ENCODE data around the gene GNMT. TPM values are rescaled to one million over a fixed set of nuclear protein-coding genes. Genes with fewer than 3 reads are reported as not detected.

GNMT gene
- 1.1 TPM for total RNA-seq

GRCh38 chr6:42960243-42961019, at the start of gene GNMT:
GNMT (plus strand) TSS chr6:42960754; CDS start chr6:42960768, 14 bp downstream.
- DNase-seq (ENCODE audit: low read depth in 2 of 3, low spot score in 2 of 3): peak in 1 of 3 donors; percentile 30

DNA sequence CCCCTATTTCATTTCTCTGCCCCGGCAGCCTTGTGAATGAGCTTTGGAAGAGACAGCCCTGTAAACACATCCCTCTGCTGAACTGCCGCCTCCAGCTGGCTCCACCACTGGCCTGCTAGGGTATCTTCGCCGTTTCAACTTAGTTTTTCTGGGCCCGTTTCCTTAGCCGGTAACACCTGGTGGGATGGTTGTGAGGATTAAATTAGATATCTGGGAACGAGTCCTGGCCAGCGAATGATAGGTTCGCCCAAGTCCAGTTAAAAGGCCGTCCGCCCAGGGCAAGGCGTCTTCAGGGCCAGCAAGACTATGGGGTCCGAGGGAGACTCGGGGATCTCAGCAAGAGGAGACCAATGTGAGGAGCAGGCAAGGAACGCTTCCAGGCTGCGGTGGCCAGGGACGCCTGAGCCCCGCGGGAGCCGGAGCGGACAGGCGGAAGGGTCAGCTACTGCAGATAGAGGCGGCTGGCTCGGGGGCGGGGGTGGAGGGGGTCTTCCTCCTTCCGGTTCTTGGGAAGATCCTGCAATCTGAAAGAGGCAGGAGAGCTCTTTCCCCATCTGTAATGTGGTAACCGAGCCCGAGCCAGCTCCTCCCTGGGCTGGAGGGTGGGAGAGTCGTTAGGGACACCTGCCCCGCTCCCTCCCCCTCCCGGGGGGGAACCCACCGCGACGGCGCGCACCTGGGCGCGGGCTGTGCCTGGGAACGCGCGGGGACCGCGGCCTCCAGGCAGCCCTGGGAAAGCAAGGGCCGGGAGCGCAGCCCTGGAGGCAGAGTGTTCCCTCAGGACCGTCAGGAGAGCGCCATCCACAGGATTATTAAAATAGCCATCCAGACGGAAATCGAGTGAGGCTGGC, 49.2 kb upstream of the GNMT start:
- DNase-seq (ENCODE audit: low read depth in 2 of 3, low spot score in 2 of 3): no peak

DNA sequence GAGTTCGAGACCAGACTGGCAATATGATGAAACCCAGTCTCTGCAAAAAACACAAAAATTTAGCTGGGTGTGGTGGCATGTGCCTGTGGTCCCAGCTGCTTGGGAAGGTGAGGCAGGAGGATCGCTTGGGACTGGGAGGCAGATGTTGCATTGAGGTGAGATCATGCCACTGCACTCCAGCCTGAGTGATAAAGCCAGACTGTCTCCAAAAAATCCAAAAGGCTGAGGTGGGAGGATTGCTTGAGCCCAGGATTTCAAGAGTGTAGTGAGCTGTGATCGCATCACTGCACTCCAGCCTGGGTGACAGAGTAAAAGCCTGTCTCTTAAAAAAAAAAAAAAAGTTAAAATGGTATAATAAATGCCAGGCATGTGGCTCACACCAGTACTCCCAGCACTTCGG, 46.0 kb upstream of the GNMT start:
- DNase-seq (ENCODE audit: low read depth in 2 of 3, low spot score in 2 of 3): no peak

GRCh38 chr6:42915732-42916131, 44.8 kb upstream of the GNMT start, which contains the start of gene PTCRA:
PTCRA (plus strand) TSS chr6:42916053; CDS start chr6:42916070, 17 bp downstream.
- no peak for DNase-seq (ENCODE audit: low read depth in 2 of 3, low spot score in 2 of 3)

DNA sequence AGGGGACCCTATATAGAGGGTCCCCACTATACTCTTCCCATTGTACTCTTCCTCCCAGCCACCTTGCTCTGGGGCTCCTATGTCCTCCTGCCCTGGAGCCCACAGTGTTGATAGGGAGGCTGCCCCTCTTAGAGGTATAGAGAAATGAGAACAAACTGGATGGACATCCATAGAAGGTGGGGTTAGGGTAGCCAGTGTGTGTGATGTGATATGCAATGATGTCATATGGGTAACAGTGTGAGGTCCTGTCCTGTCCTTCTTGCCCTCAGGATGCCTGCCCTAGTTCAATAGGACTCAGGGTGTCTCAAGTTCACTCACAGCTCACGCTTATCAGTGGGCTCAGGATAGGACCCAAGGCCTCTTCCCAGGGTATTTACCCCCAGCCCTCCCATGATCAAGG, 44.3 kb upstream of the GNMT start:
- DNase-seq (ENCODE audit: low read depth in 2 of 3, low spot score in 2 of 3): no peak

DNA sequence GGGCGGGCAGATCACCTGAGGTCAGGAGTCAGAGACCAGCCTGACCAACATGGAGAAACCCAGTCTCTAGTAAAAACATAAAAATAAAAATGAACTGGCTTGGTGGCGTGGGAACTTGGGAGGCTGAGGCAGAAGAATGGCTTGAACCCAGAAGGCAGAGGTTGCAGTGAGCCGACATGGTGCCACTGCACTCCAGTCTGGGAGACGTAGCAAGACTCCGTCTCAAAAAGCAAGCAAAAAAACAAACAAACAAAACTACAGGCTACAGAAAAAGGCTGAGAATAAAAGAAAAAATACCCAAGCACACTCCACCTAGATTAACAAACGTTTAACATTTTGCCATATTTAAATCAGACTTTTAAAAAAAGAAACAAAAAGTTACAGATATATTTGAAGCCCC, 38.8 kb upstream of the GNMT start:
- DNase-seq (ENCODE audit: low read depth in 2 of 3, low spot score in 2 of 3): no peak

DNA sequence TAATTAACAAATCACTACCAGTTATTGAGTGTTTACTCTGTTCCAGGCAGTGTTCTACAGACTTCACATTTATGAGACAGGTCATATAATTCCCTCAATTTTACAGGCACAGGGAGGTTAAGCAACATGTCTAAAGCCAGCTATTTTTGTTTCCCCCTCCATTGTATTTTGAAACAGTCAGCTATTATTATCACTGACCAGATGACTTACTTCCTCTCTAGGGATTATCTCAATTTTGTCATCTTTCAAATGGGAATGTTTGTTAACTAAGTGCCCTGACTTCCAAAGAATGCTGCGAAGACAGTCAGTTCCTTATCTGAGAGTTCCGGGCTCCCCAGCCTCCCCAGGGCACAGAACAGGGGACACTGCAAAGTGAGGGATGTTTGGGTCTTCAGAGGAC, 36.9 kb upstream of the GNMT start:
- DNase-seq (ENCODE audit: low read depth in 2 of 3, low spot score in 2 of 3): no peak

DNA sequence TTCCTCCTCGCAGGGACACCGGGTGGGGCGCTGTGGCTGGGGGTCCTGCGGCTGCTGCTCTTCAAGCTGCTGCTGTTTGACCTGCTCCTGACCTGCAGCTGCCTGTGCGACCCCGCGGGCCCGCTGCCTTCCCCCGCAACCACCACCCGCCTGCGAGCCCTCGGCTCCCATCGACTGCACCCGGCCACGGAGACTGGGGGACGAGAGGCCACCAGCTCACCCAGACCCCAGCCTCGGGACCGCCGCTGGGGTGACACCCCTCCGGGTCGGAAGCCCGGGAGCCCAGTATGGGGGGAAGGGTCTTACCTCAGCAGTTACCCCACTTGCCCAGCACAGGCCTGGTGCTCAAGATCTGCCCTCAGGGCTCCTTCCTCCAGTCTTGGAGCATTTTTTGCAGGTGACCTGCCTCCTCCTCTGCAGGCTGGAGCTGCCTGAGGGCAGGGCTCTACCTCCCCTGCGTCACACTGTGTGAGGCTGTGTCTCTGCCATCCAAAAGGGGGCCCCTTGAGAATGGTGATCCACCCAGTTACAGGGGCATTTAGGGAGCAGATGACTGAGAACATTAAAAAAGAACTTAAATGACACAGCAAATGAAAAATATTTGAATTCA, 35.2 kb upstream of the GNMT start:
- no peak for DNase-seq (ENCODE audit: low read depth in 2 of 3, low spot score in 2 of 3)

DNA sequence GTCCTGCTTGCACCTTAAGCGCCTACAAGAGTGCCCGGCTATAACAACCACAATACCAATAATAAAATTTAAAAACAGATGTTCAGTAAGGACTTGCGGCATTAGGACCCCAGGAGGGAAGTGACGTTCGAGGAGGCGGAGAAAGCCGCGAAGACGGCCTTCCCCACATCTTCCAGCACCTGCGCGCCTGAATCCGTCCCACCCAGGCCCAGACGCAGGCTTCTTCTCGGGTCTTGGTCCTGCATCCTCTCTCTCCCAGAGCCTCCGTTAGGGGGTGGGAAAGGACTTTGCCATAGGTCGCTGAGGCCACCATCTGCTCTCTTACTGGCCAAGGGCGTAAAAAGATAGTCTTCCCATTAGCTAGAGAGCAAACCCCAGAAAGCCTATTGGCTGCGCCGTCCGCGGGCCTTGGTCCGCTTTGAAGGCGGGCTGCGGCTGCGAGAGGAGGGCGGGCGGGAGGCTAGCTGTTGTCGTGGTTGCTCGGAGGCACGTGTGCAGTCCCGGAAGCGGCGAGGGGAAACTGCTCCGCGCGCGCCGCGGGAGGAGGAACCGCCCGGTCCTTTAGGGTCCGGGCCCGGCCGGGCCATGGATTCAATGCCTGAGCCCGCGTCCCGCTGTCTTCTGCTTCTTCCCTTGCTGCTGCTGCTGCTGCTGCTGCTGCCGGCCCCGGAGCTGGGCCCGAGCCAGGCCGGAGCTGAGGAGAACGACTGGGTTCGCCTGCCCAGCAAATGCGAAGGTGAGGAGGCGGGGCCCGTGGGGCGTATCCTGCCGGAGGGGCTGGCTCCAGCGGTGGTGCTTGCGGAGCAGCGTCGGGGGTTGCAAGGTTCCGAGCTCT, 31.4 kb upstream of the GNMT start, which contains the start of gene CNPY3:
CNPY3 (plus strand) TSS at position 495 of the 835 bp plus-strand sequence; CDS start at position 586, 91 bp downstream.
- DNase-seq (ENCODE audit: low read depth in 2 of 3, low spot score in 2 of 3): peak; percentile 89 to 99 (median 98)

GRCh38 chr6:42929821-42930360, 30.7 kb upstream of the GNMT start:
- peak in 2 of 3 donors; percentile 83 for DNase-seq (ENCODE audit: low read depth in 2 of 3, low spot score in 2 of 3)

GRCh38 chr6:42932412-42932811, 28.1 kb upstream of the GNMT start:
- DNase-seq (ENCODE audit: low read depth in 2 of 3, low spot score in 2 of 3): no peak

DNA sequence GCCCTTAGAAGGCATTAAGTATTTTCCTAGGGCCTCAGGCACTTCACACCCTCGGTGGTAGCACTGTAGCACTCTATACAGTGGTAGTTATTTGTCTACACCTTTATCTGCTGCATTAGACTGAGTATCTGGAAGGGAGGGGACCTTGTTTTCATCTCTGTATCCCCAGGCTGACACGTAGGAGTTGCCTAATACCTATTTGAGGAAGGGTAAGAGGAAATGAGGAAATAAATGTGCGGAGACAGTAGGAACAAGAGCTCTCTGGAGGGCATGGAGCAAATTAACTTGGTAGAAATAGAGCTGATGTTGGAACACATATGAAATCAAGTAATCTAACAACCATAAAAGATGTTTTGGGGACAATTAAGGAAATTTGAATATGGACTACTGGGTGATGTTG, 27.3 kb upstream of the GNMT start:
- DNase-seq (ENCODE audit: low read depth in 2 of 3, low spot score in 2 of 3): no peak

- peak in 2 of 3 donors; percentile 42 to 52 for DNase-seq (ENCODE audit: low read depth in 2 of 3, low spot score in 2 of 3)
Observed at GRCh38 chr6:42935322-42935721, 25.2 kb upstream of the GNMT start.

DNA sequence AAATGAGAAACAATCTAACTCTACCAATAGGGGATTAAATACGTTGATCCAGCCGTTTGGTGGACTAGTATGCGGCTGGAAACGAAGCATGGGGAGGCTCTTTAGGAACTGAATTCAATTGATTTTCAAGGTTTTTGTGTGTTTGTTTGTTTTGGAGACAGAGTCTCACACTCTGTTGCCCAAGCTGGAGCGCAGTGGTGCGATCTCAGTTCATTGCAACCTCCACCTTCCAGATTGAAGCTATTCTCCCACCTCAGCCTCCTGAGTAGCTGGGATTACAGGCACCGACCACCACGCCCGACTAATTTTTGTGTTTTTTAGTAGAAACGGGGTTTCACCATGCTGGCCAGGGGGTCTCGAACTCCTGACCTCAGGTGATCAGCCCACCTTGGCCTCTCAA, 24.2 kb upstream of the GNMT start:
- no peak for DNase-seq (ENCODE audit: low read depth in 2 of 3, low spot score in 2 of 3)

- DNase-seq (ENCODE audit: low read depth in 2 of 3, low spot score in 2 of 3): no peak
Observed at GRCh38 chr6:42937548-42938427, 22.8 kb upstream of the GNMT start.

GRCh38 chr6:42938428-42938796, 22.1 kb upstream of the GNMT start:
- no peak for DNase-seq (ENCODE audit: low read depth in 2 of 3, low spot score in 2 of 3)

DNA sequence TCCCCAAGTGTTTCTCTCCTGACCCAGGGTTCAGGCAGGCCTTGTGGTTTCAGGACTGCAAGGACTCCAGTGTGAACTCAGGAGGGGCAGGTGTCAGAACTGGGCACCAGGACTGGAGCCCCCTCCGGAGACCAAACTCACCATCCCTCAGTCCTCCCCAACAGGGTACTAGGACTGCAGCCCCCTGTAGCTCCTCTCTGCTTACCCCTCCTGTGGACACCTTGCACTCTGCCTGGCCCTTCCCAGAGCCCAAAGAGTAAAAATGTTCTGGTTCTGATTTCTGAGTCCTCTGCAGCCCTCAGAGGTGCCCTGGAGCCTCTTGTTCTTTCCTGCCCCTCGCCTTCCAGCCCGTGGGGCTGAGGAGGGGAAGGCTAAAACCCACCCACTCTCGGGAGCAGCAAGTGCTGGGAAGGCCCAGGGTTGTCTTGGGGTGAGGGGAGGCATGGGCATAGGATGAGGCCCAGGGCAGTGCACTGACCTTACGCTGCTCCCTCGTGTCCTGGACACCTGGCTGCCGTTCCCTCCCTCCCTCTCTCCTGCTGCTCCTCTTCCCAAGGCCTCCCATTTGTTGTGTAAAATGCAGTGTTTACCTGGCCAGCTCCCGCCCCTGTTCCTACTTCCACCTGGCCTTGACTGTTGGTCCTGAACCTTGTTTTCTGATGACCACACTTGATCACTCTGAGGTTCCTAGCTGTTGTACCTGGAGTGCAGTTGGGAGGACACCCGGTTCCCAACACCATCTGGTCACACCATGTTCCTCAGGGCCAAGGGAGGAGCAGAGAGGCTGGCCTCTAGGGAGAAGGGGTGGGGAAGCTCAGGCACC, 21.4 kb upstream of the GNMT start:
- no peak for DNase-seq (ENCODE audit: low read depth in 2 of 3, low spot score in 2 of 3)

DNA sequence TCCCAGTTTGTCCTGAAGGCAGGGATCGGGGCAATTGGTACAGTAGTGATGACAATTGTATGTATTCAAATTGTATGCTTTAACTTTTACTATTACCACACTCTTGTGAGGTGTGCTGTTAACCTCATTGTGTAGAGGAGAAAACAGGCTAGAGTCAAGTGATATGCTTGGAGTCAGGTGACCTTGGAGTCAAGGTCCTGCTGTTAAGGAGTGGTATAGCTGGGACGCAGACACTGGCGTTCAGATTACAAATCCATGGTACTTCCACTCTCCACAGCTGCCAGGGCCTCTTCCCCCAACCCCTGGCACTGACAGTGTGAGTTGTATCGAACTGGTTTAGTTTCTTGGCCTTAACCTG, 20.8 kb upstream of the GNMT start:
- no peak for DNase-seq (ENCODE audit: low read depth in 2 of 3, low spot score in 2 of 3)
